HL-60 (cell line): ENCODE measurements around the gene RTN4IP1.

Experiments used
- DNase-seq, 2 experiments: peaks; one replicate each; pipeline ENCODE4 v3.0.0-alpha.2; 2010 to 2020; ENCODE audit warnings: low read depth in 1 of 2, low spot score in 1 of 2
- H3K27ac ChIP-seq: fragments of 250-450 bp; sonication (Bioruptor Pico); replicated peaks from 2 replicates; pipeline ENCODE4 v1.5.1; 2020; ENCODE audit warnings: mild to moderate bottlenecking, moderate library complexity
- H3K27me3 ChIP-seq: fragments of 250-450 bp; sonication (Bioruptor Pico); 2 replicates; pipeline ENCODE4 v1.5.1; 2021; ENCODE audit warnings: mild to moderate bottlenecking, moderate library complexity; ENCODE audit not compliant: insufficient read depth, poor library complexity, severe bottlenecking
- H3K4me3 ChIP-seq: replicated peaks from 2 replicates; pipeline ENCODE4 v1.5.1; 2011; ENCODE audit warnings: mild to moderate bottlenecking, control low read depth, low read length; ENCODE audit not compliant: insufficient read depth
- GABPA ChIP-seq: IDR thresholded peaks from 2 replicates; pipeline ENCODE4 v1.6.1; 2012; ENCODE audit warnings: low read depth
- POLR2AphosphoS5 ChIP-seq: IDR thresholded peaks from 2 replicates; pipeline ENCODE4 v1.6.1; 2012; ENCODE audit warnings: low read depth
- SPI1 ChIP-seq: IDR thresholded peaks from 2 replicates; pipeline ENCODE4 v1.6.1; 2012; ENCODE audit warnings: low read depth, mild to moderate bottlenecking, borderline replicate concordance
- TF ChIP-seq, protein P1 (sequence below): IDR thresholded peaks from one replicate; pipeline ENCODE4 v1.5.1; 2011; ENCODE audit warnings: low read length, control low read depth, inconsistent platforms; ENCODE audit not compliant: insufficient read depth
- TF ChIP-seq, protein P2 (sequence below): IDR thresholded peaks from 2 replicates; pipeline ENCODE4 v1.6.1; 2012; ENCODE audit warnings: low read depth; ENCODE audit not compliant: insufficient replicate concordance

Gene RTN4IP1

DNA sequence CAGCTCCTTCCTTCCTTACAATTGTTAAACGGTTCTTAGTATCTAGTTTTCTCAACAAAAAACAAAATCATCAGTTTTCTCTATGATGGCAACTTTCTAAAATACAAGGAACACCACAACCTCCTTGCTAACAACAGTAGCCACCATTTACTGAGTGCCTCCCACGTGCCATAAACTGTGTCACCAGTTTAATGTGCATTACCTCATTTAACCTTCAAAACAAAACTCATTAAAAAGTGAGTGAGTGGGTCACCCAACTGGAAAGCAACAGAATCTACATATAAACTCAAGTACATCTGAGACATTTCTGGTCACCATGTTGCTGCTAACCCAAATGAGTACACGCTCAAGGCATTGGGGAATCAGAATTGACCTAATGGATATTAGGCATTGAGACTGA lies 11.0 kb downstream of the RTN4IP1 start:
- no peak overlapping the region for H3K27ac ChIP-seq

DNA sequence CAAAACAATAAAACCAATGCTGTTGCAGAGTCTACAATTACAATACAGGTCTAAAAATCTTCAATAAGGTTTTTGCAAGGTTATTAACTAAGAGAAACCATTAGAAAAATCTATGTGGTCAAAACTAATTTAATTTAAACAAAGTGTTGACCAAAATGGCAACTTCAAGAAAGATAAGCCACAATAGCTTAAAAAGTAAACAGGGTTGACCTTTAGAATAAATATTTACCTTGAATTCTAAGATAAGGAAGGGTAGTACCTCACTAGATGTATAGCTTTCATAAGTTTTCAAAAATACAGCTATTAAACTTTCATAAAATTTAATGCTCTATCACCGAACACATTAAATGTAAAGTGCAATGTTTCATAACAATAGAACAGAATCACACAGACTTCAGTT lies 11.4 kb downstream of the RTN4IP1 start:
- H3K27me3 ChIP-seq: no peaks in the 10 kb centered on the region
- DNase-seq: no peak
- no peak overlapping the region for H3K27ac ChIP-seq
- no peak for TF ChIP-seq GABPA
- no peak for TF ChIP-seq POLR2AphosphoS5
- TF ChIP-seq SPI1: no peak
- TF ChIP-seq, protein P1, sequence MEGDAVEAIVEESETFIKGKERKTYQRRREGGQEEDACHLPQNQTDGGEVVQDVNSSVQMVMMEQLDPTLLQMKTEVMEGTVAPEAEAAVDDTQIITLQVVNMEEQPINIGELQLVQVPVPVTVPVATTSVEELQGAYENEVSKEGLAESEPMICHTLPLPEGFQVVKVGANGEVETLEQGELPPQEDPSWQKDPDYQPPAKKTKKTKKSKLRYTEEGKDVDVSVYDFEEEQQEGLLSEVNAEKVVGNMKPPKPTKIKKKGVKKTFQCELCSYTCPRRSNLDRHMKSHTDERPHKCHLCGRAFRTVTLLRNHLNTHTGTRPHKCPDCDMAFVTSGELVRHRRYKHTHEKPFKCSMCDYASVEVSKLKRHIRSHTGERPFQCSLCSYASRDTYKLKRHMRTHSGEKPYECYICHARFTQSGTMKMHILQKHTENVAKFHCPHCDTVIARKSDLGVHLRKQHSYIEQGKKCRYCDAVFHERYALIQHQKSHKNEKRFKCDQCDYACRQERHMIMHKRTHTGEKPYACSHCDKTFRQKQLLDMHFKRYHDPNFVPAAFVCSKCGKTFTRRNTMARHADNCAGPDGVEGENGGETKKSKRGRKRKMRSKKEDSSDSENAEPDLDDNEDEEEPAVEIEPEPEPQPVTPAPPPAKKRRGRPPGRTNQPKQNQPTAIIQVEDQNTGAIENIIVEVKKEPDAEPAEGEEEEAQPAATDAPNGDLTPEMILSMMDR: no peak
- TF ChIP-seq, protein P2, sequence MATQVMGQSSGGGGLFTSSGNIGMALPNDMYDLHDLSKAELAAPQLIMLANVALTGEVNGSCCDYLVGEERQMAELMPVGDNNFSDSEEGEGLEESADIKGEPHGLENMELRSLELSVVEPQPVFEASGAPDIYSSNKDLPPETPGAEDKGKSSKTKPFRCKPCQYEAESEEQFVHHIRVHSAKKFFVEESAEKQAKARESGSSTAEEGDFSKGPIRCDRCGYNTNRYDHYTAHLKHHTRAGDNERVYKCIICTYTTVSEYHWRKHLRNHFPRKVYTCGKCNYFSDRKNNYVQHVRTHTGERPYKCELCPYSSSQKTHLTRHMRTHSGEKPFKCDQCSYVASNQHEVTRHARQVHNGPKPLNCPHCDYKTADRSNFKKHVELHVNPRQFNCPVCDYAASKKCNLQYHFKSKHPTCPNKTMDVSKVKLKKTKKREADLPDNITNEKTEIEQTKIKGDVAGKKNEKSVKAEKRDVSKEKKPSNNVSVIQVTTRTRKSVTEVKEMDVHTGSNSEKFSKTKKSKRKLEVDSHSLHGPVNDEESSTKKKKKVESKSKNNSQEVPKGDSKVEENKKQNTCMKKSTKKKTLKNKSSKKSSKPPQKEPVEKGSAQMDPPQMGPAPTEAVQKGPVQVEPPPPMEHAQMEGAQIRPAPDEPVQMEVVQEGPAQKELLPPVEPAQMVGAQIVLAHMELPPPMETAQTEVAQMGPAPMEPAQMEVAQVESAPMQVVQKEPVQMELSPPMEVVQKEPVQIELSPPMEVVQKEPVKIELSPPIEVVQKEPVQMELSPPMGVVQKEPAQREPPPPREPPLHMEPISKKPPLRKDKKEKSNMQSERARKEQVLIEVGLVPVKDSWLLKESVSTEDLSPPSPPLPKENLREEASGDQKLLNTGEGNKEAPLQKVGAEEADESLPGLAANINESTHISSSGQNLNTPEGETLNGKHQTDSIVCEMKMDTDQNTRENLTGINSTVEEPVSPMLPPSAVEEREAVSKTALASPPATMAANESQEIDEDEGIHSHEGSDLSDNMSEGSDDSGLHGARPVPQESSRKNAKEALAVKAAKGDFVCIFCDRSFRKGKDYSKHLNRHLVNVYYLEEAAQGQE: no peak
- H3K4me3 ChIP-seq: no peak overlapping the region

More for the DNA sequence above, 11.0 kb downstream of the RTN4IP1 start:
- no peak overlapping the region for H3K4me3 ChIP-seq
- no peak for DNase-seq
- no peaks in the 10 kb centered on the region for H3K27me3 ChIP-seq
- TF ChIP-seq, protein P1: no peak
- TF ChIP-seq POLR2AphosphoS5: no peak
- no peak for TF ChIP-seq SPI1
- TF ChIP-seq GABPA: no peak
- TF ChIP-seq, protein P2: no peak

DNA sequence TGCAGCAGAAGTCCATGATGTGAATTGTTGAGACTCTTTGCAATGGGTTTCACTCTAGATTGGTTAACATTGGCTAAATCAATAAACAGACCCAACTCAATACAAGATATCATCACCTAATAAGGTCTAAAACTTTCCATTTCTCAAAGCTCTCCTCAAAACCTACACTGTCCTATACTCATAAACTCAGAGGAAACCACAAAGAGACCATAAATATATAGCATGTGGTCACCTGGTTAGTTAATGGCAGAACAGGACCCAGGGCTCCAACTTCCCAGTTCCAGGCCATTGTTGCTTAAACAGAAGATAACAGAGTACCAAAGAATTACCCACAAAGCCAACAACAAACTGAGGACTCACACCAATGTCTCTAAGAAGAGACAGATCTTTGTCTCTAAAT lies 12.0 kb downstream of the RTN4IP1 start:
- Histone ChIP-seq H3K4me3 (no peak overlapping the region), H3K27ac (no peak overlapping the region), H3K27me3 (no peaks in the 10 kb centered on the region)
- no peak for DNase-seq
- TF ChIP-seq, protein P2: no peak
- TF ChIP-seq SPI1 (no peak), POLR2AphosphoS5 (no peak), GABPA (no peak)
- TF ChIP-seq, protein P1: no peak
